ENCODE data around the gene ABHD4. TPM values are rescaled to one million over a fixed set of nuclear protein-coding genes. Genes with fewer than 3 reads are reported as not detected.
"Not testable (repeated sequence)": the region's sequence is repeated elsewhere in the genome, so short reads cannot be mapped to it uniquely, and the experiment has no call there.

The ABHD4 gene
- total RNA-seq, 4 donors from 2014 or later = 18.7 to 42.3 (median 27.7) TPM

DNA sequence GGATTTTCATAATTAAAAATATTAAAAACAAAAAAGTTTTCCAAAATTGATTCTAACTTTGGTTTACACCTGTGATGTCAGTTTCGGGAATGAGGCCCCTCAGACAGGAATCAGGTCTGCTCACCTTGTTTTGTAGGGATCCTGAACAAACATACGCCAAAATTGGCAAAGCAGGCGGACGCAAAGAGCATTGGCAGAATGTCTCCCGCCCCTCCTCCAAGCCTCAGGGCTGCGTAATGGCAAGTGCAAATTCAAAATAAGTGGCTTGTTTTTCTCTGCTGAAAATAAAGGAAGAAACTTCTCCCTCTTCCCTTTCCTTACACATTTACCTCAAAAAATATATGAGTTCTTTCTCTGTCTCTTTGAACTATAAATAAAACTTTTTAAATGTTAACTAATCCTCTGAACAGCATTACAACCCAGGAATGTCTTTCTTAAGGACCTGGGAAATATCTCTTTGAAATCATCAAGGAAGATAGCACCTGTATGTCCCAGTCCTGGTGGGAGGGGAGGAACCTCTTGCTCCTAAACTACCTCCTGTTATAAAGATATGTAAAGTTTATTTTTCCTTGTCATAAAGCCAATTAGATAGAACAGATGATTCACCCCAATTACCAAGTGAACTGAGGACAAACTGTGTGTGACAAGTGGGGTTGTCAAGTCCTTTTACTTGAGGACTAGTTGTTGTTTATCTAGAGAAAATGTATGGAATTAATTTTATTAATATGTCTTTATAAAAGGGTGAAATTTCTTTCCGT lies 29.6 kb downstream of the ABHD4 start:
- H3K27ac ChIP-seq (replicated peaks in 1 of 4) = no peak overlapping the region
- WGBS = 77% methylated on average over 7 of the region's 7 CpGs
- H3K36me3 ChIP-seq = no peaks in the 10 kb centered on the region
- no peaks in the 10 kb centered on the region for H3K9me3 ChIP-seq
- TF ChIP-seq, protein P1, sequence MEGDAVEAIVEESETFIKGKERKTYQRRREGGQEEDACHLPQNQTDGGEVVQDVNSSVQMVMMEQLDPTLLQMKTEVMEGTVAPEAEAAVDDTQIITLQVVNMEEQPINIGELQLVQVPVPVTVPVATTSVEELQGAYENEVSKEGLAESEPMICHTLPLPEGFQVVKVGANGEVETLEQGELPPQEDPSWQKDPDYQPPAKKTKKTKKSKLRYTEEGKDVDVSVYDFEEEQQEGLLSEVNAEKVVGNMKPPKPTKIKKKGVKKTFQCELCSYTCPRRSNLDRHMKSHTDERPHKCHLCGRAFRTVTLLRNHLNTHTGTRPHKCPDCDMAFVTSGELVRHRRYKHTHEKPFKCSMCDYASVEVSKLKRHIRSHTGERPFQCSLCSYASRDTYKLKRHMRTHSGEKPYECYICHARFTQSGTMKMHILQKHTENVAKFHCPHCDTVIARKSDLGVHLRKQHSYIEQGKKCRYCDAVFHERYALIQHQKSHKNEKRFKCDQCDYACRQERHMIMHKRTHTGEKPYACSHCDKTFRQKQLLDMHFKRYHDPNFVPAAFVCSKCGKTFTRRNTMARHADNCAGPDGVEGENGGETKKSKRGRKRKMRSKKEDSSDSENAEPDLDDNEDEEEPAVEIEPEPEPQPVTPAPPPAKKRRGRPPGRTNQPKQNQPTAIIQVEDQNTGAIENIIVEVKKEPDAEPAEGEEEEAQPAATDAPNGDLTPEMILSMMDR (IDR thresholded peaks at IDR 0.05) = no peak
- TF ChIP-seq POLR2A (IDR thresholded peaks at IDR 0.05; ENCODE audit: low read depth) = no peak
- no peak for TF ChIP-seq EP300 (IDR thresholded peaks at IDR 0.05)
- TF ChIP-seq POLR2AphosphoS5 (IDR thresholded peaks at IDR 0.05) = no peak
- no peak overlapping the region for H3K4me3 ChIP-seq
- no peaks in the 10 kb centered on the region for H3K4me1 ChIP-seq
- no peak for DNase-seq (ENCODE audit: extremely low spot score)
- intact Hi-C loops (cut with DNase I) = no loop called here
- H3K27me3 ChIP-seq = peaks cover 0 to 3% (median 0%) of the 10 kb centered on the region in 4 donors

DNA sequence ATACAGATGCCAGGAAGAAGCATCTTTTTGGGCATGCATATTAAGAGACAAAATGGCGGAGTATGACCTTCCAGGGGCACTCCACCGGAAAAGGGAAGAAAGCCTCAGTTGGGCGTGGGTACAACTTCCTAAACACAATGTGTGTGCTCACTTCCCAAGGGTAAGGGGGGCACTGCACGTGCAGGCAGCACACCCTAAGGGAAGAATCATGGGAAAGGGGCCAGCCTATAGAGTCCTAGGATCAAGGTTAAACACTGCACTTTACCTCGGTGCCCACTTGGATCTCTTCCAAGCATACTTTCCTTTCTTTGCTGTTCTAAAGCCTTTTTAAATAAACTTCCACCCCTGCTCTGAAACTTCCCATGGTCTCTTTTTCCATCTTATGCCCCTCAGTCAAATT lies 31.3 kb downstream of the ABHD4 start:
- no peak for TF ChIP-seq POLR2AphosphoS5 (IDR thresholded peaks at IDR 0.05)
- TF ChIP-seq POLR2A (IDR thresholded peaks at IDR 0.05; ENCODE audit: low read depth) = no peak
- TF ChIP-seq EP300 (IDR thresholded peaks at IDR 0.05) = no peak
- Histone ChIP-seq H3K36me3 (no peaks in the 10 kb centered on the region), H3K4me1 (no peaks in the 10 kb centered on the region), H3K27ac (replicated peaks in 1 of 4) (no peak overlapping the region), H3K27me3 (peaks cover 0 to 3% (median 0%) of the 10 kb centered on the region in 4 donors), H3K4me3 (no peak overlapping the region), H3K9me3 (no peaks in the 10 kb centered on the region)
- intact Hi-C loops (cut with DNase I) = no loop called here
- DNase-seq (ENCODE audit: extremely low spot score) = no peak
- 69% methylated on average over 5 of the region's 5 CpGs for WGBS

DNA sequence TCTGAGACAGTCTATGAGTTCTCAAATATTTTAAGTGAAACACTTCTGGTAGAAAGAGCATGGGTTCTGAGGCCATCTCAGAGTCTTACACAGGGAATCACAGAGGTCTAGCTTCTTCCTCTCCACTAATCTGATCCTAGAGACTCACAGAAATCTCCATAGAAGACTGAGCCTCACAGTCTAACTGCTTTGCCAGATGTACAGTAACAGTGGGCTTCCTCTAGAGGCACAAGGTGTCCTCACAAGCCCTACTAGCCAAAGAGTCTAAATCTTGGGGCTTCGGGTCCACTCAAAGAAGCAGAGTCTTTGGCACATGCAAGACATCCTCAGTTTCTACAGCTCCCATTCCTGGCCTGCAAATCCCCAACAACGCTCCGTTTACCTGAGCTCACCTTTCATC lies 32.0 kb downstream of the ABHD4 start:
- DNase-seq (ENCODE audit: extremely low spot score) = no peak
- no peaks in the 10 kb centered on the region for H3K4me1 ChIP-seq
- H3K27me3 ChIP-seq = peaks cover 0 to 3% (median 0%) of the 10 kb centered on the region in 4 donors
- H3K4me3 ChIP-seq = no peak overlapping the region
- H3K9me3 ChIP-seq = no peaks in the 10 kb centered on the region
- 88% methylated on average over 3 of the region's 3 CpGs for WGBS
- H3K27ac ChIP-seq (replicated peaks in 1 of 4) = no peak overlapping the region
- intact Hi-C loops (cut with DNase I) = no loop called here
- no peaks in the 10 kb centered on the region for H3K36me3 ChIP-seq
- TF ChIP-seq POLR2A (IDR thresholded peaks at IDR 0.05; ENCODE audit: low read depth) = no peak
- TF ChIP-seq, protein P1 (IDR thresholded peaks at IDR 0.05) = no peak

DNA sequence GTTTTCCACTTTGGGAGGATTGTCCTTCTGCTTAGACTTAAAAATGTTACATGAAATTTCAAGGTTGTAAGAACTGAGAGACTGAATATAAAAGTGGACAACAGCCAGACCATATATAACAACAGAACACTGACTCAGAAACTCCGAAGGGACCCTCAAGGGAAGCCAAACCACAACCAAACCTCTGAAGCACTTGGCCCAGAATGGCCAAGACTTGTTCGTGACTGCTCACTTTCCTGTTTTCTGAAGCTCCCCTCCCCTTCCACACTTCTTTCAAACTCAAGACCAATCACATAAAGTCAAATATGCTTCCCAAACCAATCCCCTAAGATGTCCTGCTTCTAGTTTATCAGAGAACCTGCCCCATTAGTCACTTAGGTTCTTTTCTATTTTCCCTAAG lies 32.4 kb downstream of the ABHD4 start:
- TF ChIP-seq POLR2A (IDR thresholded peaks at IDR 0.05; ENCODE audit: low read depth) (no peak), EP300 (IDR thresholded peaks at IDR 0.05) (no peak), POLR2AphosphoS5 (IDR thresholded peaks at IDR 0.05) (no peak)
- TF ChIP-seq, protein P1 (IDR thresholded peaks at IDR 0.05) = no peak
- WGBS = 80% methylated on average over 2 of the region's 2 CpGs
- Histone ChIP-seq H3K4me1 (no peaks in the 10 kb centered on the region), H3K4me3 (no peak overlapping the region), H3K9me3 (no peaks in the 10 kb centered on the region), H3K36me3 (no peaks in the 10 kb centered on the region), H3K27ac (replicated peaks in 1 of 4) (no peak overlapping the region), H3K27me3 (peaks cover 0 to 3% (median 0%) of the 10 kb centered on the region in 4 donors)
- intact Hi-C loops (cut with DNase I) = no loop called here
- no peak for DNase-seq (ENCODE audit: extremely low spot score)

DNA sequence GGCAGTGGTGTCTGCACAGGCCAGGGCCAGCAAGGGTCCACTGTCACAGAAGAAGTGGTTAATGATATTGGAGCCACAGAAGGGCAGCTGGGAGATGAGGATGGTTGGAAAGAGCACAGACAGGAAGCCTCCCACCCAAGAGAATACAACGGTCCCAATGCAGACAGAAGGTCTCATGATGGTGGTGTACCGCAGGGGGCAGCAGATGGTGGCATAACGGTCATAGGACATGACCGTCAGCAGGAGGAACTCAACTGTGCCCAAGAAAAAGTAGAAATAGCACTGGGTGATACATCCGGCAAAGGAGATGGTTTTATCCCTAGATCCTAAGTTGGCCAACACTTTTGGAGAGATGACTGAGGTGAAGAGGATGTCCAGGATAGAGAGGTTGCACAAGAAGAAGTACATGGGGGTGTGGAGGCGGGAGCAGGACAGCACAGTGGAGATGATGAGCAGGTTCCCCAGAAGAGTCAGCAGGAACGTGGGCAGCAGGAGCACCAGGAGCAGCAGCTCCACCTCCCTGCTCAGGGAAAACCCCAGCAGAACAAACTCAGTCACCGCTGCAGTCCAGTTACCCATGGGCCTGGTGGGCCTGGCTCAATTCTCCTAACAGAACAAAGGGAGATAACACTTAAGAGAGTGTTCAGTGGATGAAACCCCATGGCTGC lies 36.3 kb downstream of the ABHD4 start:
- intact Hi-C loops (cut with DNase I) = no loop called here

DNA sequence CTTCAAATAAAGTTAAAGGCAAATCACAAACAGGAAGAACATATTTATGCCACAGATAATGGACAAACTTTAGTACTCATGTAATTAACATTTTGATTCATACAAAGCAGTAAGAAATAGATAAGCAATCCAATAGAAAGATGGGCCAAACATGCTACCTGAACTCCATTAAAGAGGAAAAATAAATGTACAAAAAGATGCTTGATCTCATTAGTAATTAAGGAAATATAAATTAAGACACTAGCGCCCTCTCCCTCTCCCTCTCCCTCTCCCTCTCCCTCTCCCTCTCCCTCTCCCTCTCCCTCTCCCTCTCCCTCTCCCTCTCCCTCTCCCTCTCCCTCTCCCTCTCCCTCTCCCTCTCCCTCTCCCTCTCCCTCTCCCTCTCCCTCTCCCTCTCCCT lies 37.9 kb downstream of the ABHD4 start:
- H3K27ac ChIP-seq (replicated peaks in 1 of 4); intact Hi-C loops (cut with DNase I): not testable (repeated sequence)

More for the DNA sequence above, 36.3 kb downstream of the ABHD4 start:
- 82% methylated on average over 8 of the region's 8 CpGs for WGBS
- Histone ChIP-seq H3K4me3 (no peak overlapping the region), H3K27ac (replicated peaks in 1 of 4) (no peak overlapping the region), H3K36me3 (no peaks in the 10 kb centered on the region), H3K27me3 (peaks cover 0 to 3% (median 0%) of the 10 kb centered on the region in 4 donors), H3K4me1 (no peaks in the 10 kb centered on the region), H3K9me3 (no peaks in the 10 kb centered on the region)
- TF ChIP-seq POLR2A (IDR thresholded peaks at IDR 0.05; ENCODE audit: low read depth) (no peak), POLR2AphosphoS5 (IDR thresholded peaks at IDR 0.05) (no peak), EP300 (IDR thresholded peaks at IDR 0.05) (no peak)
- TF ChIP-seq, protein P1 (IDR thresholded peaks at IDR 0.05) = no peak
- DNase-seq (ENCODE audit: extremely low spot score) = no peak

More for the DNA sequence above, 37.9 kb downstream of the ABHD4 start:
- not testable (repeated sequence) for H3K4me3 ChIP-seq; H3K36me3 ChIP-seq; H3K4me1 ChIP-seq; DNase-seq (ENCODE audit: extremely low spot score); H3K27me3 ChIP-seq; H3K9me3 ChIP-seq
- 55% methylated on average over 1 of the region's 1 CpG for WGBS
